ENCODE measurements around the gene DNER. TPM values are rescaled to one million over a fixed set of nuclear protein-coding genes. Genes with fewer than 3 reads are reported as not detected.

The DNER gene
- total RNA-seq, 1 experiment from 2014 or later = 0.28 TPM

DNA sequence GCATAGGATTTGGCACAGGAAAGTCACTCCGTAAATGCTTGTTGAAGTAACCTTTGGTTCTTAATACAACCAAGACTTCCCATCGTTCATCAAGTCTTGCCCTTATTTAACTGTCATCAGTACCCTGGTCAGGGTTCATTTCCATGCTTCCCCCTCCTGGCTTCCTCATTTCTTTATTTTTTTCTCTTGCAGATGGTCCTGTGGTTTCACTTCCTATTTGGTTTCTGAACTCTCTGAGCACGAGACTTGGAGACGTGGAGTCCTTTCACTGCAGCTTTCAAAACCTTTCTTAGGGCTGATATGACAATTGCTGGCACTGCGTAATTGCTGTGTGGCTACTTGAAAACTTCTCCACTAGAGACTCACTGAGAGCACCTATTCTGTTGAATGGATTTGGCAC lies 383.4 kb downstream of the DNER start:
- H2AFZ ChIP-seq = no peak overlapping the region
- ChIA-PET CTCF (no interaction called here), POLR2A (ENCODE audit: unreplicated experiment) (no interaction called here)
- H3K4me3 ChIP-seq = no peak overlapping the region
- H3K79me2 ChIP-seq (ENCODE audit: low read depth) = no peaks in the 10 kb centered on the region
- no peak for DNase-seq
- H3K9me3 ChIP-seq (ENCODE audit: insufficient read depth, low read depth) = no peaks in the 10 kb centered on the region
- no peaks in the 10 kb centered on the region for H3K4me1 ChIP-seq (replicated peaks; ENCODE audit: insufficient read depth)
- no peak overlapping the region for H3K27ac ChIP-seq
- no peaks in the 10 kb centered on the region for H3K36me3 ChIP-seq (ENCODE audit: low read depth)
- H3F3A ChIP-seq (ENCODE audit: insufficient read depth, low read depth) = no peaks in the 10 kb centered on the region
- no peaks in the 10 kb centered on the region for H3K9me2 ChIP-seq (ENCODE audit: insufficient read depth)
- H3K4me2 ChIP-seq = no peak overlapping the region
- TF ChIP-seq, protein P1, sequence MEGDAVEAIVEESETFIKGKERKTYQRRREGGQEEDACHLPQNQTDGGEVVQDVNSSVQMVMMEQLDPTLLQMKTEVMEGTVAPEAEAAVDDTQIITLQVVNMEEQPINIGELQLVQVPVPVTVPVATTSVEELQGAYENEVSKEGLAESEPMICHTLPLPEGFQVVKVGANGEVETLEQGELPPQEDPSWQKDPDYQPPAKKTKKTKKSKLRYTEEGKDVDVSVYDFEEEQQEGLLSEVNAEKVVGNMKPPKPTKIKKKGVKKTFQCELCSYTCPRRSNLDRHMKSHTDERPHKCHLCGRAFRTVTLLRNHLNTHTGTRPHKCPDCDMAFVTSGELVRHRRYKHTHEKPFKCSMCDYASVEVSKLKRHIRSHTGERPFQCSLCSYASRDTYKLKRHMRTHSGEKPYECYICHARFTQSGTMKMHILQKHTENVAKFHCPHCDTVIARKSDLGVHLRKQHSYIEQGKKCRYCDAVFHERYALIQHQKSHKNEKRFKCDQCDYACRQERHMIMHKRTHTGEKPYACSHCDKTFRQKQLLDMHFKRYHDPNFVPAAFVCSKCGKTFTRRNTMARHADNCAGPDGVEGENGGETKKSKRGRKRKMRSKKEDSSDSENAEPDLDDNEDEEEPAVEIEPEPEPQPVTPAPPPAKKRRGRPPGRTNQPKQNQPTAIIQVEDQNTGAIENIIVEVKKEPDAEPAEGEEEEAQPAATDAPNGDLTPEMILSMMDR (conservative IDR thresholded peaks at IDR 0.05) = no peak
- TF ChIP-seq EZH2 (IDR thresholded peaks at IDR 0.05; ENCODE audit: low read depth) = no peak
- H4K20me1 ChIP-seq (ENCODE audit: insufficient read depth) = no peaks in the 10 kb centered on the region
- H3K27me3 ChIP-seq (ENCODE audit: insufficient read depth, low read depth) = no peaks in the 10 kb centered on the region
- intact Hi-C loops (cut with micrococcal nuclease; ENCODE audit: unreplicated experiment) = no loop called here
- no TSS peak for BruUV-seq (replicated peaks)

DNA sequence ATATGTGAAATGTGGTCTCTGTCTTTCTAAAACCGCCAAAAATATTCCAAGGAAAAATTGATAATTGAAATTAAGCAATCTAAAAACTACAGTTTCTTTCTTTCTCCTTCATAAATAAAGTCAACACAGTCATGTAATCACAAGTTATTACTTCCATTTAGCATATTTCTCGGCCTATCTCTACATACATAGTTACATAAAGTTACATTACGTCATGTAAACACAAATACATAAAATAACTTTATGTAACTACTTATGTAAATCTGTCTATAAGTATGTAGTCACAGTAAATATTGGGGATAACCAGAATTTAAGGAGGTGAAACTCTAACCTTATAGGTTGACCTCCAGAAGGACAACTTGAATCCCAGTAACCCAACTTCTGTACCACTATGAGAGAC lies 394.8 kb downstream of the DNER start:
- Histone ChIP-seq H3K27ac (no peak overlapping the region), H2AFZ (no peak overlapping the region), H3K9me3 (ENCODE audit: insufficient read depth, low read depth) (no peaks in the 10 kb centered on the region), H3F3A (ENCODE audit: insufficient read depth, low read depth) (no peaks in the 10 kb centered on the region), H3K79me2 (ENCODE audit: low read depth) (no peaks in the 10 kb centered on the region), H4K20me1 (ENCODE audit: insufficient read depth) (no peaks in the 10 kb centered on the region), H3K4me3 (no peak overlapping the region), H3K9me2 (ENCODE audit: insufficient read depth) (no peaks in the 10 kb centered on the region; the same call in 1 of the 2 replicates), H3K36me3 (ENCODE audit: low read depth) (no peaks in the 10 kb centered on the region), H3K4me1 (replicated peaks; ENCODE audit: insufficient read depth) (no peaks in the 10 kb centered on the region), H3K27me3 (ENCODE audit: insufficient read depth, low read depth) (no peaks in the 10 kb centered on the region), H3K4me2 (no peak overlapping the region)
- CTCF ChIA-PET = no interaction called here
- POLR2A ChIA-PET (ENCODE audit: unreplicated experiment) = no interaction called here
- no peak for DNase-seq
- intact Hi-C loops (cut with micrococcal nuclease; ENCODE audit: unreplicated experiment) = no loop called here
- BruUV-seq (replicated peaks) = no TSS peak
- TF ChIP-seq EZH2 (IDR thresholded peaks at IDR 0.05; ENCODE audit: low read depth) = no peak
- TF ChIP-seq, protein P1 (conservative IDR thresholded peaks at IDR 0.05) = no peak

DNA sequence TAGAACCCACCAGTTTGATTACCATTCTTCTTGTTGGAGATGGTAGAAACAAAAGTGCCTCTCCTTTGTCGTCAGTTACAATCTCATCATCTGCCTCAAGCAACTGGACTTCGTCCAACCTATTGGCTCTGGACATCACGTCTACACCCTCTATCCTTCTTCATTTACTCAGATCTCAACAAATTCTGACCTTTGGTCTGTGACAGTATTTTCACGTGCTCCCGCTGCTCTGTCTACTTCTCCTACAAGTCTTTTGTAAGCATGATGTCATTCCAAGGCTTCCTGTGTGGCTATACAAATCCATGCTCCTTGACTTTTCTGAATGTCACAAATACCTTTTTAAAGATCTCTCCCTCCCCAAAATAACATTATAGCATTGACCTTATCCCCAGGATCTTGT lies 400.2 kb downstream of the DNER start:
- no peak for DNase-seq
- POLR2A ChIA-PET (ENCODE audit: unreplicated experiment) = no interaction called here
- no peak overlapping the region for H3K4me2 ChIP-seq
- no peaks in the 10 kb centered on the region for H3K4me1 ChIP-seq (replicated peaks; ENCODE audit: insufficient read depth)
- no peaks in the 10 kb centered on the region for H3K9me3 ChIP-seq (ENCODE audit: insufficient read depth, low read depth)
- no peak overlapping the region for H3K27ac ChIP-seq
- H4K20me1 ChIP-seq (ENCODE audit: insufficient read depth) = no peaks in the 10 kb centered on the region
- no TSS peak for BruUV-seq (replicated peaks)
- no peak overlapping the region for H3K4me3 ChIP-seq
- H3K79me2 ChIP-seq (ENCODE audit: low read depth) = no peaks in the 10 kb centered on the region
- CTCF ChIA-PET = no interaction called here
- H3K27me3 ChIP-seq (ENCODE audit: insufficient read depth, low read depth) = no peaks in the 10 kb centered on the region
- TF ChIP-seq EZH2 (IDR thresholded peaks at IDR 0.05; ENCODE audit: low read depth) = no peak
- TF ChIP-seq, protein P1 (conservative IDR thresholded peaks at IDR 0.05) = no peak
- H3F3A ChIP-seq (ENCODE audit: insufficient read depth, low read depth) = no peaks in the 10 kb centered on the region
- no peaks in the 10 kb centered on the region; the same call in 1 of the 2 replicates for H3K9me2 ChIP-seq (ENCODE audit: insufficient read depth)
- intact Hi-C loops (cut with micrococcal nuclease; ENCODE audit: unreplicated experiment) = no loop called here
- no peaks in the 10 kb centered on the region for H3K36me3 ChIP-seq (ENCODE audit: low read depth)
- no peak overlapping the region for H2AFZ ChIP-seq
